Adipocyte (in vitro differentiated cells): ENCODE results near the gene NUF2.
A peak's percentile ranks its signal among the peaks of the same experiment; 100 is the strongest.
"Not testable (repeated sequence)": the region's sequence is repeated elsewhere in the genome, so short reads cannot be mapped to it uniquely, and the experiment has no call there.

ENCODE experiments used
- DNase-seq: peaks from one replicate; pipeline ENCODE4 v3.0.0-alpha.2; 2015; ENCODE audit warnings: low read depth
- H3K27me3 ChIP-seq: replicated peaks from 2 replicates; pipeline ENCODE4 v1.7.0; 2013; ENCODE audit warnings: mild to moderate bottlenecking, low read length, moderate library complexity; ENCODE audit not compliant: control insufficient read depth, insufficient read depth
- H3K36me3 ChIP-seq: 2 replicates; pipeline ENCODE4 v1.7.0; 2013; ENCODE audit warnings: low read length, mild to moderate bottlenecking, moderate library complexity; ENCODE audit not compliant: control insufficient read depth, insufficient read depth, severe bottlenecking
- H3K4me1 ChIP-seq: 2 replicates; pipeline ENCODE4 v1.7.0; 2013; ENCODE audit warnings: mild to moderate bottlenecking, low read length, moderate library complexity; ENCODE audit not compliant: control insufficient read depth, insufficient read depth
- H3K4me3 ChIP-seq: 2 replicates; pipeline ENCODE4 v1.7.0; 2013; ENCODE audit warnings: mild to moderate bottlenecking, low read length, moderate library complexity
- H3K9ac ChIP-seq: 2 replicates; pipeline ENCODE4 v1.7.0; 2013; ENCODE audit warnings: mild to moderate bottlenecking, low read length, moderate library complexity
- H3K9me3 ChIP-seq: 2 replicates; pipeline ENCODE4 v1.7.0; 2013; ENCODE audit warnings: mild to moderate bottlenecking, low read length, moderate library complexity; ENCODE audit not compliant: control insufficient read depth

The NUF2 gene

GRCh38 chr1:163296504-163297263 is 25.1 kb upstream of the NUF2 start:
- Histone ChIP-seq H3K9me3 (no peaks in the 10 kb centered on the region), H3K4me1 (peaks cover 11% of the 10 kb centered on the region), H3K27me3 (no peaks in the 10 kb centered on the region), H3K36me3 (no peaks in the 10 kb centered on the region), H3K4me3 (no peak overlapping the region), H3K9ac (no peak overlapping the region)
- DNase-seq: no peak

- H3K4me1 ChIP-seq: peaks cover 11% of the 10 kb centered on the region
- H3K9ac ChIP-seq: no peak overlapping the region
- H3K27me3 ChIP-seq: no peaks in the 10 kb centered on the region
- H3K9me3 ChIP-seq: no peaks in the 10 kb centered on the region
- DNase-seq: no peak
- no peaks in the 10 kb centered on the region for H3K36me3 ChIP-seq
- no peak overlapping the region for H3K4me3 ChIP-seq
Observed at GRCh38 chr1:163298365-163298764, 23.4 kb upstream of the NUF2 start.

GRCh38 chr1:163300568-163300967 is 21.2 kb upstream of the NUF2 start:
- peaks cover 11% of the 10 kb centered on the region for H3K4me1 ChIP-seq
- H3K36me3 ChIP-seq: no peaks in the 10 kb centered on the region
- H3K9ac ChIP-seq: no peak overlapping the region
- H3K4me3 ChIP-seq: no peak overlapping the region
- no peak for DNase-seq
- no peaks in the 10 kb centered on the region for H3K9me3 ChIP-seq
- H3K27me3 ChIP-seq: no peaks in the 10 kb centered on the region

- H3K9me3 ChIP-seq: no peaks in the 10 kb centered on the region
- H3K9ac ChIP-seq: no peak overlapping the region
- no peak for DNase-seq
- no peaks in the 10 kb centered on the region for H3K36me3 ChIP-seq
- H3K4me3 ChIP-seq: no peak overlapping the region
- H3K27me3 ChIP-seq: no peaks in the 10 kb centered on the region
- peaks cover 12% of the 10 kb centered on the region for H3K4me1 ChIP-seq
Observed at GRCh38 chr1:163303561-163303960, 18.2 kb upstream of the NUF2 start.

- H3K4me3 ChIP-seq: no peak overlapping the region
- no peaks in the 10 kb centered on the region for H3K36me3 ChIP-seq
- H3K9me3 ChIP-seq: no peaks in the 10 kb centered on the region
- H3K4me1 ChIP-seq: peaks cover 10% of the 10 kb centered on the region
- H3K9ac ChIP-seq: no peak overlapping the region
- no peak for DNase-seq
- H3K27me3 ChIP-seq: no peaks in the 10 kb centered on the region
Observed at GRCh38 chr1:163305441-163305840, 16.3 kb upstream of the NUF2 start.

- peak; percentile 61 for DNase-seq
Observed at GRCh38 chr1:163307479-163308171, 14.1 kb upstream of the NUF2 start.

GRCh38 chr1:163308811-163309210 is 12.9 kb upstream of the NUF2 start:
- Histone ChIP-seq H3K4me3 (no peak overlapping the region), H3K36me3 (no peaks in the 10 kb centered on the region), H3K9ac (no peak overlapping the region), H3K27me3 (no peaks in the 10 kb centered on the region), H3K9me3 (no peaks in the 10 kb centered on the region), H3K4me1 (peaks cover 14% of the 10 kb centered on the region)
- DNase-seq: no peak

More at GRCh38 chr1:163307479-163308171, 14.1 kb upstream of the NUF2 start:
- H3K9me3 ChIP-seq: no peaks in the 10 kb centered on the region
- H3K4me1 ChIP-seq: peaks cover 14% of the 10 kb centered on the region
- peak overlapping the region; percentile 22 for H3K9ac ChIP-seq
- no peak overlapping the region for H3K4me3 ChIP-seq
- no peaks in the 10 kb centered on the region for H3K36me3 ChIP-seq
- no peaks in the 10 kb centered on the region for H3K27me3 ChIP-seq

- no peak overlapping the region for H3K4me3 ChIP-seq
- H3K9ac ChIP-seq: peak overlapping the region; percentile 10
- no peaks in the 10 kb centered on the region for H3K9me3 ChIP-seq
- H3K36me3 ChIP-seq: peaks cover 4% of the 10 kb centered on the region
- H3K27me3 ChIP-seq: no peaks in the 10 kb centered on the region
- peaks cover 12% of the 10 kb centered on the region for H3K4me1 ChIP-seq
- DNase-seq: peak; percentile 85
Observed at GRCh38 chr1:163315773-163316374, 5.9 kb upstream of the NUF2 start.

- H3K9me3 ChIP-seq: no peaks in the 10 kb centered on the region
- peak overlapping the region; percentile 95 for H3K9ac ChIP-seq
- H3K4me3 ChIP-seq: peak overlapping the region; percentile 99
- H3K4me1 ChIP-seq: peaks cover 4% of the 10 kb centered on the region
- no peak for DNase-seq
- H3K27me3 ChIP-seq: no peaks in the 10 kb centered on the region
- H3K36me3 ChIP-seq: peaks cover 4% of the 10 kb centered on the region
Observed at GRCh38 chr1:163320891-163321290, 863 bp upstream of the NUF2 start.

- not testable (repeated sequence) for H3K4me1 ChIP-seq, H3K9me3 ChIP-seq, H3K36me3 ChIP-seq, H3K4me3 ChIP-seq, H3K27me3 ChIP-seq, DNase-seq, H3K9ac ChIP-seq
Observed at GRCh38 chr1:163323339-163323738, 1.6 kb downstream of the NUF2 start.

- no peak for DNase-seq
- Histone ChIP-seq H3K36me3 (no peaks in the 10 kb centered on the region), H3K9ac (no peak overlapping the region), H3K27me3 (no peaks in the 10 kb centered on the region), H3K4me1 (no peaks in the 10 kb centered on the region), H3K4me3 (no peak overlapping the region), H3K9me3 (peaks cover 3% of the 10 kb centered on the region)
Observed at GRCh38 chr1:163331116-163331515, 9.4 kb downstream of the NUF2 start.
